Measurements from ENCODE around the gene HEXB.

HEXB gene

GRCh38 chr5:74659172-74659571, 25.9 kb upstream of the HEXB start:
- TF ChIP-seq ZBTB7A (IDR thresholded peaks at IDR 0.05; ENCODE audit: low read depth) (no peak), REST (IDR thresholded peaks at IDR 0.05; ENCODE audit: low read depth) (peak; percentile 42; the same call in 1 of the 2 replicates)

GRCh38 chr5:74660140-74660539, 24.9 kb upstream of the HEXB start:
- TF ChIP-seq EGR1 (IDR thresholded peaks at IDR 0.05), result no peak
- TF ChIP-seq REST (IDR thresholded peaks at IDR 0.05; ENCODE audit: low read depth), result no peak
- no peak for TF ChIP-seq CEBPB (IDR thresholded peaks at IDR 0.05)
- TF ChIP-seq TAF1 (IDR thresholded peaks at IDR 0.05; ENCODE audit: low read depth), result no peak
- TF ChIP-seq USF1 (IDR thresholded peaks at IDR 0.05), result no peak
- no peak for TF ChIP-seq CREB1 (IDR thresholded peaks at IDR 0.05; ENCODE audit: low read depth)
- TF ChIP-seq RAD21 (IDR thresholded peaks at IDR 0.05; ENCODE audit: low read depth), result no peak
- TF ChIP-seq EP300 (IDR thresholded peaks at IDR 0.05; ENCODE audit: borderline replicate concordance), result no peak

GRCh38 chr5:74660873-74661272, 24.2 kb upstream of the HEXB start:
- TF ChIP-seq RAD21 (IDR thresholded peaks at IDR 0.05; ENCODE audit: low read depth) (no peak), CEBPB (IDR thresholded peaks at IDR 0.05) (no peak), EP300 (IDR thresholded peaks at IDR 0.05; ENCODE audit: borderline replicate concordance) (no peak), REST (IDR thresholded peaks at IDR 0.05; ENCODE audit: low read depth) (no peak), FOXM1 (IDR thresholded peaks at IDR 0.05; ENCODE audit: borderline replicate concordance, low read depth) (no peak), MAX (IDR thresholded peaks at IDR 0.05) (no peak)

GRCh38 chr5:74664551-74664950, 20.5 kb upstream of the HEXB start:
- TF ChIP-seq TCF12 (IDR thresholded peaks at IDR 0.05; ENCODE audit: low read depth) (no peak), TAF1 (IDR thresholded peaks at IDR 0.05; ENCODE audit: low read depth) (no peak), FOXM1 (IDR thresholded peaks at IDR 0.05; ENCODE audit: borderline replicate concordance, low read depth) (no peak), USF1 (IDR thresholded peaks at IDR 0.05) (no peak), RAD21 (IDR thresholded peaks at IDR 0.05; ENCODE audit: low read depth) (no peak), TEAD4 (IDR thresholded peaks at IDR 0.05) (no peak), MAX (IDR thresholded peaks at IDR 0.05) (no peak), YY1 (IDR thresholded peaks at IDR 0.05; ENCODE audit: low read depth) (no peak)

- TF ChIP-seq RAD21 (IDR thresholded peaks at IDR 0.05; ENCODE audit: low read depth), result no peak
- TF ChIP-seq CEBPB (IDR thresholded peaks at IDR 0.05), result peak; percentile 53; the same call in 1 of the 2 replicates
These were observed 19.8 kb upstream of the HEXB start for GRCh38 chr5:74665273-74665672.

GRCh38 chr5:74665816-74666215, 19.2 kb upstream of the HEXB start:
- TF ChIP-seq NFIC (IDR thresholded peaks at IDR 0.05), result no peak
- no peak for TF ChIP-seq EGR1 (IDR thresholded peaks at IDR 0.05)
- no peak for TF ChIP-seq TEAD4 (IDR thresholded peaks at IDR 0.05)
